CD4-positive, alpha-beta T cell (primary cell): Measurements from ENCODE around the gene KNDC1. TPM values are rescaled to one million over a fixed set of nuclear protein-coding genes. Genes with fewer than 3 reads are reported as not detected.

Source experiments
- ATAC-seq: fragments of 200-7000 bp; cut with Tn5 transposase; one replicate; pipeline ENCODE4 v1.10.0; 2022; ENCODE audit warnings: mild to moderate bottlenecking; ENCODE audit not compliant: poor library complexity
- CTCF ChIA-PET: fragments of 350-600 bp; sonication (Branson Sonifier 250); formaldehyde crosslinking; loops from one replicate; lab custom pipeline; 2021; ENCODE audit warnings: antibody characterized with exemption, inconsistent platforms; lab: Charles Lee
- POLR2A ChIA-PET: fragments of 350-600 bp; sonication (Branson Sonifier 250); formaldehyde crosslinking; loops from one replicate; lab custom pipeline; 2021; ENCODE audit warnings: antibody characterized with exemption, inconsistent platforms; lab: Charles Lee
- DNase-seq, 14 experiments: peaks; one replicate each; pipeline ENCODE4 v3.0.0-alpha.2; 2013 to 2020; ENCODE audit warnings: mixed read lengths in 2 of 14
- H3K27ac ChIP-seq, 2 donors: one replicate each; pipeline versions ENCODE4 v1.5.1 to v1.7.0; 2013; ENCODE audit warnings: low read length in 2 of 2, low read depth in 1 of 2, mild to moderate bottlenecking in 1 of 2
- H3K27me3 ChIP-seq, 2 experiments: 1 replicate in 1 of 2; 2 replicates in 1 of 2; pipeline versions ENCODE4 v1.6.1 to v1.7.0; 2013; ENCODE audit warnings: low read length in 2 of 2, control low read depth in 1 of 2, mild to moderate bottlenecking in 1 of 2, moderate library complexity in 1 of 2; ENCODE audit not compliant: insufficient read depth in 2 of 2, control insufficient read depth in 1 of 2
- H3K36me3 ChIP-seq: one replicate; pipeline ENCODE4 v1.6.1; 2013; ENCODE audit warnings: low read length, control low read depth; ENCODE audit not compliant: insufficient read depth
- H3K4me1 ChIP-seq: one replicate; pipeline ENCODE4 v1.6.1; 2013; ENCODE audit warnings: low read length, control low read depth; ENCODE audit not compliant: insufficient read depth
- H3K4me3 ChIP-seq: one replicate; pipeline ENCODE4 v1.5.1; 2013; ENCODE audit warnings: mild to moderate bottlenecking, low read length, moderate library complexity
- H3K9me3 ChIP-seq, 2 experiments: 1 replicate in 1 of 2; 2 replicates in 1 of 2; pipeline versions ENCODE4 v1.6.1 to v1.7.0; 2013; ENCODE audit warnings: low read length in 2 of 2, mild to moderate bottlenecking in 2 of 2, control low read depth in 1 of 2, moderate library complexity in 1 of 2; ENCODE audit not compliant: control insufficient read depth in 1 of 2, insufficient read depth in 1 of 2
- H3K27ac Mint-ChIP-seq: one replicate; pipeline ENCODE4 v1.8.0; 2020; ENCODE audit warnings: mixed read lengths
- H3K27me3 Mint-ChIP-seq: one replicate; pipeline ENCODE4 v1.8.0; 2021; ENCODE audit warnings: mixed read lengths
- H3K36me3 Mint-ChIP-seq: one replicate; pipeline ENCODE4 v1.8.0; 2021; ENCODE audit warnings: low read depth, mixed read lengths
- H3K4me1 Mint-ChIP-seq: one replicate; pipeline ENCODE4 v1.8.0; 2021; ENCODE audit warnings: low read depth, mixed read lengths
- H3K4me3 Mint-ChIP-seq: one replicate; pipeline ENCODE4 v1.8.0; 2020; ENCODE audit warnings: mild to moderate bottlenecking, mixed read lengths
- H3K9me3 Mint-ChIP-seq: one replicate; pipeline ENCODE4 v1.8.0; 2020; ENCODE audit warnings: mixed read lengths
- intact Hi-C, 2 experiments: fragments of 100-400 bp; cut with DNase I in 1 of 2; cut with micrococcal nuclease in 1 of 2; formaldehyde crosslinking; loops; one replicate each; pipeline versions ENCODE4 v1.15.1 to v1.9.0; 2023 to 2025; cut with DNase I, micrococcal nuclease
- total RNA-seq, 174 experiments: library from RNA in 2 of 174; stranded (reverse) in 2 of 174; gene quantifications; one replicate each; pipeline ENCODE4 v1.2.3 and lab custom pipeline; 2021 to 2026
- TF ChIP-seq, protein P1 (sequence below): fragments of 200-600 bp; IDR thresholded peaks from one replicate; pipeline ENCODE4 v1.8.0; 2022; ENCODE audit warnings: antibody characterized with exemption, mild to moderate bottlenecking

The KNDC1 gene
- total RNA-seq, 2 experiments from 2014 or later: not detected

DNA sequence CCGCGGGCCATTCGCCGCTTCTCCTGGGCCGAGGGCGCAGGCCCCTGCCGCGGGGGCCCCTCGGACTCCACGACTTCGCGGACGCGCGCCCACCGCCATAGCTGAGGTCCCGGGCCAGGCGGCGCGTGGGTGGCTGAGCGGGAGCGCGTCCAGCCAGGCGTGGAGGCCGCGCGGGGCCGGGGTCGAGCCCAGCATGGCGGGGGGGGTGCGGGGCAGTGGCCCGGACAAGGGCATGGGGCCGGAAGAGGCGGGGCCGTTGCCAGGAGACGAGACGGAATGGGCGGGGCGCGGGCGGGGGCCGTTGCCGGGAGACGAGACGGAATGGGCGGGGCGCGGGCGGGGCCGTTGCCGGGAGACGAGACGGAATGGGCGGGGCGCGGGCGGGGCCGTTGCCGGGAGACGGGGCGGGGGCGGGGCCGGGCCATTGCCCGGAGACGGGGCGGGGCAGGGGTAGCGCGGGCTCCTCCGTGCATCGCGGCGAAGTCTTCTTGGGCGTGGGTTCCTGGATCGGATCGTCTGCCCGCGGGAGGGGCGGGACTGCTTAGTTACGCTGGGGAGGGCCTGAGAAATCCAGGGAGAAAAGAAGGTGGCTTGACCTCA is 101.8 kb downstream of the KNDC1 start:
- Mint-ChIP-seq H3K27me3 (peaks cover 5% of the 10 kb centered on the region), H3K4me1 (peaks cover 80% of the 10 kb centered on the region), H3K9me3 (no peaks in the 10 kb centered on the region), H3K27ac (peak overlapping the region; percentile 99), H3K36me3 (peaks cover 20% of the 10 kb centered on the region), H3K4me3 (peak overlapping the region; percentile 82)
- intact Hi-C loops: loop anchor here (1.0 to 10.0 kb wide), 6 partner anchors 46 to 957 kb away; partner anchors contain the start of genes ECHS1 (in 1 of the 2), INPP5A (in 1 of the 2), MTG1 (in 1 of the 2) and STK32C (in 1 of the 2)
- H3K27ac ChIP-seq: peak overlapping the region; percentile 63 to 71
- H3K36me3 ChIP-seq: peaks cover 7% of the 10 kb centered on the region
- DNase-seq (peak; percentile 75 to 91 (median 85)), ATAC-seq (peak; percentile 27)
- ChIA-PET POLR2A (interaction anchor here (1.3 to 3.0 kb wide), 5 partner anchors 14 to 74 kb away, joined by 3 to 22 read pairs (median 6); partner anchors contain the start of genes ADAM8 and CALY), CTCF (interaction anchor here (1.7 kb wide), 1 partner anchor 13 kb away, joined by 7 read pairs; no protein-coding TSS in a partner anchor)
- peaks cover 93% of the 10 kb centered on the region for H3K4me1 ChIP-seq
- H3K9me3 ChIP-seq: no peaks in the 10 kb centered on the region
- H3K27me3 ChIP-seq: no peaks in the 10 kb centered on the region
- H3K4me3 ChIP-seq: peak overlapping the region; percentile 55
- TF ChIP-seq, protein P1, sequence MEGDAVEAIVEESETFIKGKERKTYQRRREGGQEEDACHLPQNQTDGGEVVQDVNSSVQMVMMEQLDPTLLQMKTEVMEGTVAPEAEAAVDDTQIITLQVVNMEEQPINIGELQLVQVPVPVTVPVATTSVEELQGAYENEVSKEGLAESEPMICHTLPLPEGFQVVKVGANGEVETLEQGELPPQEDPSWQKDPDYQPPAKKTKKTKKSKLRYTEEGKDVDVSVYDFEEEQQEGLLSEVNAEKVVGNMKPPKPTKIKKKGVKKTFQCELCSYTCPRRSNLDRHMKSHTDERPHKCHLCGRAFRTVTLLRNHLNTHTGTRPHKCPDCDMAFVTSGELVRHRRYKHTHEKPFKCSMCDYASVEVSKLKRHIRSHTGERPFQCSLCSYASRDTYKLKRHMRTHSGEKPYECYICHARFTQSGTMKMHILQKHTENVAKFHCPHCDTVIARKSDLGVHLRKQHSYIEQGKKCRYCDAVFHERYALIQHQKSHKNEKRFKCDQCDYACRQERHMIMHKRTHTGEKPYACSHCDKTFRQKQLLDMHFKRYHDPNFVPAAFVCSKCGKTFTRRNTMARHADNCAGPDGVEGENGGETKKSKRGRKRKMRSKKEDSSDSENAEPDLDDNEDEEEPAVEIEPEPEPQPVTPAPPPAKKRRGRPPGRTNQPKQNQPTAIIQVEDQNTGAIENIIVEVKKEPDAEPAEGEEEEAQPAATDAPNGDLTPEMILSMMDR: no peak

DNA sequence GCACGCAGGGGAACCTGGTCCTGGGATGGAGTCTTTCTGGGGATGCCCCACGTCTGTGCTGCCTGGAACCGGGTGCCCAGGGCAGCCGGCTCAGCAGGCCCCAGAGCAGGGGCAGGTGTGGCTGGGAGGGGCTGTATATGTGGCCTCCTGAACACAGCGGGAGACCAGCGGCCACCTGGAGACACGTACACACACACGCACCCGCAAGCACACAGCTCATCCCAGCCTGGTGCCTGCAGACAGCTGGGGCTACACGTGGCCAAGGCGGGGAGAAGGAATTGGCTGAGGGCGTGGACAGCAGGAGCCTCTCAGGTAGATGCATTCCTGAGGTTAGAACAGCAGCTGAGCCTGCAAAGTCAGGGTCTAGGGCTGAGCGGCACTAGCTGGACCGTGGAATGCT is 102.7 kb downstream of the KNDC1 start:
- ChIA-PET POLR2A (interaction anchor here (1.3 to 3.0 kb wide), 3 partner anchors 13 to 74 kb away, joined by 3 to 22 read pairs (median 4); partner anchors contain the start of genes ADAM8 and CALY), CTCF (no interaction called here)
- H3K4me3 ChIP-seq: no peak overlapping the region
- DNase-seq: peak in 2 of 14 experiments; percentile 32 to 48
- no peaks in the 10 kb centered on the region for H3K27me3 ChIP-seq
- H3K27ac Mint-ChIP-seq: peak overlapping the region; percentile 90
- peaks cover 85% of the 10 kb centered on the region for H3K4me1 ChIP-seq
- TF ChIP-seq, protein P1: no peak
- H3K27ac ChIP-seq: peak overlapping the region; percentile 38 to 59
- peaks cover 5% of the 10 kb centered on the region for H3K27me3 Mint-ChIP-seq
- peaks cover 10% of the 10 kb centered on the region for H3K36me3 ChIP-seq
- no peak for ATAC-seq
- H3K9me3 Mint-ChIP-seq: no peaks in the 10 kb centered on the region
- no peaks in the 10 kb centered on the region for H3K9me3 ChIP-seq
- H3K36me3 Mint-ChIP-seq: peaks cover 20% of the 10 kb centered on the region
- intact Hi-C loops: loop anchor here (5.0 to 10.0 kb wide), 5 partner anchors 110 to 958 kb away; partner anchors contain the start of genes ECHS1 (in 1 of the 2), INPP5A (in 1 of the 2), MTG1 (in 1 of the 2) and STK32C (in 1 of the 2)
- peaks cover 72% of the 10 kb centered on the region for H3K4me1 Mint-ChIP-seq
- peak overlapping the region; percentile 82 for H3K4me3 Mint-ChIP-seq

DNA sequence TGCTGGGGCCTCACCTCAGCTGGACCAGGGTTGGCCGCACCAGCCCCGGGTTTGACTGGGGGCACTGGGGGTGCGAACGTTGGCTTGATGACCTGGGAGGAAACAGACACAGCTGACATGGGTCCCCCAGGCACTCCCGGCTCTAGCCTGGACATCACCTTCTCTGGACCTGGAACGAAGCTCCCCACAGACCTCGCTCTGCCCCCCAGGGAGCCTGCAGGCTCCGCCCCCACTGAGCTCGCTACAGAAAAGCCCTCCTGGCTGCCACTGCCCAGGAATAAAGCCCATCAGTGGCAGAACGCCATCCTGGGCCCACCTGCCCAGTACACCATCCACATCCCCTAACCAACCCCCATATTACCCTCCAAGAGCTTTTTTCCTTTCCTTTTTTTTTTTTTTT is 103.7 kb downstream of the KNDC1 start:
- peak overlapping the region; percentile 84 for H3K4me3 Mint-ChIP-seq
- ChIA-PET POLR2A (interaction anchor here (0.6 to 3.0 kb wide), 5 partner anchors 12 to 94 kb away, joined by 3 to 22 read pairs (median 4); partner anchors contain the start of genes ADAM8 and CALY), CTCF (interaction anchor here (0.7 to 1.7 kb wide), 3 partner anchors 11 to 44 kb away, joined by 3 to 6 read pairs (median 5); no protein-coding TSS in a partner anchor)
- peaks cover 20% of the 10 kb centered on the region for H3K36me3 Mint-ChIP-seq
- no peak for DNase-seq
- peaks cover 64% of the 10 kb centered on the region for H3K4me1 Mint-ChIP-seq
- Histone ChIP-seq H3K27me3 (no peaks in the 10 kb centered on the region), H3K27ac (peak overlapping the region in 1 of 2 donors; percentile 25), H3K36me3 (peaks cover 18% of the 10 kb centered on the region), H3K4me1 (peaks cover 75% of the 10 kb centered on the region), H3K9me3 (no peaks in the 10 kb centered on the region), H3K4me3 (no peak overlapping the region)
- TF ChIP-seq, protein P1: no peak
- intact Hi-C loops: loop anchor here (5.0 to 10.0 kb wide), 5 partner anchors 109 to 959 kb away; partner anchors contain the start of genes ECHS1 (in 1 of the 2), INPP5A (in 1 of the 2), MTG1 (in 1 of the 2) and STK32C (in 1 of the 2)
- H3K9me3 Mint-ChIP-seq: no peaks in the 10 kb centered on the region
- H3K27me3 Mint-ChIP-seq: peaks cover 5% of the 10 kb centered on the region
- no peak for ATAC-seq
- H3K27ac Mint-ChIP-seq: peak overlapping the region; percentile 90
